GM21367 (cell line): Measurements from ENCODE around the gene GUCY1A1.

Experiments
- ATAC-seq: cut with Tn5 transposase; IDR thresholded peaks from one replicate; pipeline ENCODE4 v1.9.1; 2021; ENCODE audit not compliant: unreplicated experiment

Gene GUCY1A1

GRCh38 chr4:155734065-155734464 lies 67.4 kb downstream of the GUCY1A1 start:
- ATAC-seq: no peak

- no peak for ATAC-seq
Measured at GRCh38 chr4:155734951-155735350, 68.3 kb downstream of the GUCY1A1 start.

GRCh38 chr4:155735496-155735895 lies 68.8 kb downstream of the GUCY1A1 start:
- ATAC-seq: no peak

- no peak for ATAC-seq
Measured at GRCh38 chr4:155738548-155738947, 71.9 kb downstream of the GUCY1A1 start.

- ATAC-seq: no peak
Measured at GRCh38 chr4:155741546-155741945, 74.9 kb downstream of the GUCY1A1 start.

GRCh38 chr4:155742310-155743015 lies 75.8 kb downstream of the GUCY1A1 start:
- ATAC-seq: no peak

- ATAC-seq: no peak
Measured at GRCh38 chr4:155745984-155746383, 79.3 kb downstream of the GUCY1A1 start.

GRCh38 chr4:155748039-155748438 lies 81.4 kb downstream of the GUCY1A1 start:
- ATAC-seq: no peak

GRCh38 chr4:155749041-155749440 lies 82.4 kb downstream of the GUCY1A1 start:
- no peak for ATAC-seq

GRCh38 chr4:155751569-155751968 lies 84.9 kb downstream of the GUCY1A1 start:
- ATAC-seq: no peak

- ATAC-seq: no peak
Measured at GRCh38 chr4:155757745-155758265, 91.2 kb downstream of the GUCY1A1 start.

- peak; percentile 97 for ATAC-seq
Measured at GRCh38 chr4:155758481-155759371, 92.1 kb downstream of the GUCY1A1 start, which contains the start of gene GUCY1B1. Gene GUCY1B1, plus strand, starts transcription at chr4:155759021. Its CDS starts 120 bp downstream, at chr4:155759141.

- ATAC-seq: peak; percentile 1
Measured at GRCh38 chr4:155759372-155760252, 93.0 kb downstream of the GUCY1A1 start.

- no peak for ATAC-seq
Measured at GRCh38 chr4:155761047-155761446, 94.4 kb downstream of the GUCY1A1 start.

- ATAC-seq: no peak
Measured at GRCh38 chr4:155761916-155762315, 95.3 kb downstream of the GUCY1A1 start.

GRCh38 chr4:155762334-155762733 lies 95.7 kb downstream of the GUCY1A1 start:
- no peak for ATAC-seq

GRCh38 chr4:155763551-155763950 lies 96.9 kb downstream of the GUCY1A1 start:
- ATAC-seq: no peak

- ATAC-seq: no peak
Measured at GRCh38 chr4:155765149-155765548, 98.5 kb downstream of the GUCY1A1 start.

- ATAC-seq: no peak
Measured at GRCh38 chr4:155766622-155767021, 100.0 kb downstream of the GUCY1A1 start.

GRCh38 chr4:155768370-155768769 lies 101.7 kb downstream of the GUCY1A1 start:
- ATAC-seq: no peak

GRCh38 chr4:155769090-155769489 lies 102.4 kb downstream of the GUCY1A1 start:
- ATAC-seq: peak; percentile 61
